Stromal cell of bone marrow (primary cell): ENCODE data around the gene ID2.

Source experiments
- DNase-seq: peaks from one replicate; pipeline ENCODE4 v3.0.0-alpha.2; 2012; ENCODE audit warnings: low read depth

Gene ID2

DNA sequence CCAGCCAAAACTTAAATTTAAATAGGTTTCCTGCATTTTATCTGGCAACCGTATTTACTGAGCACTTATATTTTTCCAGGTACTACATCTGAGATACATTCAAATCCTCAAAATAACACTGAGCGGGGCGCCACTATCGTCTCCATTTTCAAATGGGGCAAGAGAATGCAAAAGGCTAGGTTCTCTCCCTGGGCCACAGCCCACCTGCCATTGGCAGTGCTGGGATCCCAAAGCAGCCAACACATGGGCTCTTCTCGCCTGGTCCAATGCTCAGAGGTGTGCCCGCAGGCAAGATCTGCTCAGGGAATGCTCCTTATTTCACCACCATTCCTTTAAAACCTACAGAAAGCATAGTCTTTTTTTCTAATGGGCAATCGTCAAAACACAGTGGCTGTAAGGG lies 11.3 kb upstream of the ID2 start:
- no peak for DNase-seq

DNA sequence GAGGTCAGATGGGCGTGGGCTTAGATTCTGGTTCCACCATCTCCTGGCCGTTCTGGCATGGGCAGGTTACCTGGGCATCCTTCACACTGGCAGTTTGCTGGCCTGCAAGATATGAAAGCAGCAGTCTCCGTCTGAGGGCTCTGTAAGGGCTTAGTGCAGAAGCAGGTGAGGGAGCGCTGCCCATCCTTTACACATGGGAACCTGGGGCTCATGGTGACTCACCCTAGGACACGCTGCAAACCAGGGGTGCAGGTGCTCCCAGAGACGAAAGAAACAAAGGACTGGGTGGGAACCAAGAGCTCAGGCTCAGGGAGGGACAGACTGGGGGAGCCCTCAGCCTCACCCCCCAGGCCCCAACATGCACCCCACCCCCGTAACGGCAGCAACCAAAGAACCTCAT lies 10.7 kb upstream of the ID2 start:
- DNase-seq: no peak

DNA sequence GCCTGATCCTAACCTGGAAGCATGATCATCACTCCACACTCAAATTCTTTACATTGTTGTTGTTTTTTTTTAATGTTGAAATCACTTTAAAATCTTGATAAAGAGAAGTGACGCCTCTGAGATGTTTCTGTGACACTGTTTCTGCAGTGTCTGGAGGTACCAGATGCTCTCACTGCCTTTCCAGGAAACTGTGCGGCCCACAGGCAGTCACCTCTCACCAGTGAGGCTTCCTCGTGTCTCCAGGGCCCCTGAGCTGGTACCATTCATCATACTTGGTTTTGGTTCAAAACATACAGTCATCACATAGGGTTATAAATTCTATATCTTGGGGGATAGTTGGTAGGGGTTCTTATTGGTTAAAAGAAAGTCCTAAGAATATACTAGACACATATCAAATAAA lies 10.1 kb upstream of the ID2 start:
- no peak for DNase-seq

DNA sequence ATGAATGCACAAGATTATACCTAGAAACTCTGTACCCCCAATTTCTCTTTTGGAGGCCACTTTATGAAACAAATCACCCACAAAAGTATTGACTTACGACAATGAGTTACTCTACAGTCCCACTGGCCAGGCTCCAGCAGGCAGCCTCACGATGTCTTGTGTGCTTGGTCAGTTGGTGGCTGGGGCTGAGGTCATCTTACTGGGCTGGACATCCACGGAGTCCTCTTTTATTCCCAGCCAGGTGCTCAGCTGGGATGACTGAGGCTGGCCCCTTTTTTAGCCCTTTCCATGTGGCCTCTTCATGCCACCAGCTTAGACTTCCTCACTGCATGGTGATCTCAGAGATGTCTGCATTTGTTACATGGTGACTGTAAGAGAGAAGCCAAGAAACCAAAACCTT lies 8.9 kb upstream of the ID2 start:
- no peak for DNase-seq

DNA sequence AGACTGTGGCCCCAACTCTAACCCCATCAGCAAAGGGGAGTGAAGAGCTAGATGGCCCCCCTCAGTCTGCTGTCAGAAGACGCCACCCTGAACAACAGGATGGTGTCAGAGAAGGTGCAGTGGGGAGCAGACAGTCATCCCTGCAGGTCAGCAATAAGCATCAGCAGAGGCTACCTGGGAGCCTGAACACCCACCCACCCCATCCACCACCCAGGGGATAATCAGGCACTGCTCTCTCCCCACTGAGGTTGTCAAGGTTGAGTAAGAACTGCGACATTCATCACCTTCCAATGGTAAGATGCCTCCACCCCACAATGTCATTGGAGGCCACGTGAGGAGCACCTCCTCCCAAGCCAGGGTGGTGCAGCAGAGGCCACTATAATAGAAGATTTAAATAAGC lies 8.5 kb upstream of the ID2 start:
- DNase-seq: no peak

DNA sequence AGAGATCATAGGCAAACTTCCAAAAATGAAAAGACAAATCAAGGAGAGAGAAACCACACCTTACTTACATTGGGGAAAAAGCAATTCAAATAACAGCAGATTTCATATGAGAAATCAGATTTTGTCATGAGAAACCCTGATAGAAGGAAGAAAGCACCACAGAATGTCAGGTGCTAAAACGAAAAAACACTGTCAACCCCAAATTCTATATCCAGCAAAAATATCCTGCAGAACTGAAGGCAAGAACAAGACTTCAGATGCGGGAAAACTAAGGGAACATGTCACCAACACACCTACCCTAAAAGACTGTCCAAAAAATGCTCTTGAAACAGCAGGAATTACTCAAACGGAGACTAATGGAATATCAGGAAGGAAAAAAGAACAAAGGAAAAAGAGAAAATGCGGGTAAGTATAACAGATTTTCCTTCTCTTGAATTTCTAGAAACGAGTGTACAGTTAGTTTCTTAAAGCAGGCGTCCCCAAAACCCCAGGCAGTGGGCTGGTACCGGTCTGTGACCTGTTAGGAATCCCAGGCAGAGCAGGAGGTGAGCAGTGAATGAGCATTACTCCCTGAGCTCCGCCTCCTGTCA lies 7.3 kb upstream of the ID2 start:
- DNase-seq: no peak

DNA sequence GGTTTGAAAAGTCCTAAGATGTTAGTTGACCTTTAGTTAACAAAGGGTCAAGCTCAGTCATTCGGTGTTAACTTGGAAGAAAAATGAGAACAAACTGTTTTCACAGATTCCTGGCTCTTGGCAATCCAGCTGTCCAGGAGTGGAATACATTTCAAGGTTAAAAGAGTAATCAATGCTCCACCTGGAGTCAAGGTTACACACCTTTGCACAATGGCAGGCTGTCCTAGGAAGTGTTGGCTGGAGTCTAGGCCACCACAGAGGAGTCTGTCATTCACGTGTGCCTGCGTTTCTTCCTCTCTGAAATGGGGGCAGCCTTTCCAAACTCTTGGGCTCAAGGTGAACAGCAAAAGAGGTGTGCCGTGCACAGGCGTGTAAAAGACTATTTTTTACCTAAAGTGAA lies 6.3 kb upstream of the ID2 start:
- no peak for DNase-seq

DNA sequence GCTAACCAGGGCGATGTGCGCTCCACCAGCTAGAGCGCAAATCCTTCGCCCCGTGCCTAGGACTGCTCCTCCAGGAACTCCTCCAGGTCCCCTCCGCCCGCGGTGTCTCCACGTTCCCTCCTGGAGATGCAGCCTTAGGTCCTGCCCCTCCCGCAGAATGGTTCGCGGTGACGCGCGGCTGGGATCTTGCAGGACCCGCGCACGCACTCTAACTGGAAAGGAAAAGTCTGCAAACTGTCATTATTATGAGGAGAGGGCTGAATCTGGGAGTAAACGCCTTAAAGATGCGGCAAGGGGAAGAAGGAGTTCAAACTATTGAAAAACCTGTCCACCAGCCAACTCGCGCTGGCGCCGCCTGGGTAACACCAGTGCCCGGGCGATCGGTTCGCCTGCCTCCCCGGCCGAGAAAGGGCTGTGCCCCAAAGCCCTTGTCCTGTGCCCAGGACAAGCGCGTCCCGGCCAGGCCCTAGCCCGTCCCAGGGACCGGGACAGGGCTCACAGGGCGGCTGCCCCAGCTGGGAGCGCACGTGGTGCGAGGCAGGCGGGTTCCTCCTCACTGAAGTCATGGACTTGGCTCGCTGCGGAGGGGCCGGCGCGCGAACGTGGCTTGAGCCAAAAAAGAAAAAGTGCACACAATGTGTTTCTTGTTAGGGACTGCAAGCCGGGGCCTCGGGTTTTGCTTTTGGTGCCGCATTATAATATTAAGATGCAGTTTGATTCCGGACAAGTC lies 5.5 kb upstream of the ID2 start:
- peak; percentile 82 for DNase-seq

DNA sequence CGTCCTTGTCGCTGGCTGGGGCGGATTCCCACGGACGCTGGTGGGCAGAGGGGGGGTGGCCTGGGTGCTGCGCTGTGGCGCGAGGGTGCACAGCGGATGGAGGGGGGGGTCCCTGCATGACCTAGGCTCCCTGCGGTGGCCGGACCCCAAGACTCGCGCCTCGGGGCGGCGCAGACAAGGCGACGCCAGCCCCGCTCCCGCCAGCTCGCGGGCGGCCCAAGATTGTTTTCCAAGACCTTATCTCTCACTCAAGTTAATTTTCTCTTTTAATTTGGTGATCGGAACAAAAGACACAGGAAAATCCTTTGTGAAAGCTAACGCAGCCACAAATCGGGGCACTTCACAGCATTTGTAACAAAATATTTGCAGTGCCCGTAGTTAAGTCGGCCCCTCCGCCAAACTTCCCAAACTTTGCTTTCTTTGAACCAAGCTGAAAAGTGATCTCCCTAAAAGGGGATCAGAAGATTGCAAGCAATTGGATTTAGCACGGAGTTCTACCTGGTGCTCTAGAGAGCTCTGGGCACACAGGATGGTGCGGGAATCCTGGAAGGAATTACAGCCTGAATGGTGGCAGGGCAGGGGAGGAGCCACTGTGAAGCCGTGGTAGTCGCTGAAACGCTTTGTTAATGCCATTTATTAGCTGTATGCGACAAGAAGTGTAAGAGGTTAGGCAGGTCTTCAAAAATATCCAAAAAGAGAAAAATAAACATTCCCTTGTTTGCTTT lies 4.8 kb upstream of the ID2 start:
- DNase-seq: no peak

DNA sequence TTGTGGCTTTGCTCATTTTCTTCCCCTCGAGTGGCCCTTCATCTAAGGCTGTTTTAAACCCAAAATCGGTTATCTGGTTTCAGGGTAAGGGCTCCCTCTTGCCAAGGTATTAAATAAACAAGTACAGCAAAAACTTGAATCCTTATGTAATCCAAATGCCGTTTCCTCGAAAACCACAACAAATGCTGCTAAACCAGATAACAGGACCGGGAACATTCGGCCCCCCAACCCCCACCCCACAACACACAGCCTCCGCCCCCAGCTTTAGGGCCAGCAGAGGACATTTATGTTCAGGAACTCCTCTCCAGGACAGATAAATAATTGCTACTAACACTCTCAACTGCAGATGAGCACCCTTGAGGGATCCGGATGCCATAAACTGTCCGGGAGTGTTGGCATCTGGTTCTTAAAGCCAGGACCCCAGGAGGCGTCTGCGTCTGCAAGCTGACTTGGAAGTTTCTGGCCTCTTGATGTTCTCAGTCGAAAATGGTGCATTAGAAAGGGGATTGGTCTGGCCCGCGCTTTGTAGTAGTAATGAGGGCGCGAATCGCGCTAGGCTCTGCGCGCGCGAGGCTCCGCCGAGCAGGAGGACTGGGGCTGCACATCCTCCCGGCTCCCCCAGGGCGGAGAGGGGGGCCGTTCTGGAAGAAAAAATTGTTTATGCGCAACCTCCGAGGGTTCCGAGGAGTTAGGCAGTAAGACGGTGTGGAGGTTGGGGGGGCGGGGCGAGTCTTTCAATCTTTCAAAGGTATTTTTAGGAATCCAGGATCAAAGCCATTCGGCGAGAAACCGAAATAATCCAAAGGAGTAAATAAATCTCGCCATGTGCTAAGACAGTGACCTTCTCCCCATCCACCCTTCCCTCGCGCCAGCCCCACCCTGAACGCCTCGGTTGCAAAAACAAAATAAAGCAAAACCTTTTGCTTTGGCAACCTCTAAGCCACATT lies 3.9 kb upstream of the ID2 start:
- no peak for DNase-seq

DNA sequence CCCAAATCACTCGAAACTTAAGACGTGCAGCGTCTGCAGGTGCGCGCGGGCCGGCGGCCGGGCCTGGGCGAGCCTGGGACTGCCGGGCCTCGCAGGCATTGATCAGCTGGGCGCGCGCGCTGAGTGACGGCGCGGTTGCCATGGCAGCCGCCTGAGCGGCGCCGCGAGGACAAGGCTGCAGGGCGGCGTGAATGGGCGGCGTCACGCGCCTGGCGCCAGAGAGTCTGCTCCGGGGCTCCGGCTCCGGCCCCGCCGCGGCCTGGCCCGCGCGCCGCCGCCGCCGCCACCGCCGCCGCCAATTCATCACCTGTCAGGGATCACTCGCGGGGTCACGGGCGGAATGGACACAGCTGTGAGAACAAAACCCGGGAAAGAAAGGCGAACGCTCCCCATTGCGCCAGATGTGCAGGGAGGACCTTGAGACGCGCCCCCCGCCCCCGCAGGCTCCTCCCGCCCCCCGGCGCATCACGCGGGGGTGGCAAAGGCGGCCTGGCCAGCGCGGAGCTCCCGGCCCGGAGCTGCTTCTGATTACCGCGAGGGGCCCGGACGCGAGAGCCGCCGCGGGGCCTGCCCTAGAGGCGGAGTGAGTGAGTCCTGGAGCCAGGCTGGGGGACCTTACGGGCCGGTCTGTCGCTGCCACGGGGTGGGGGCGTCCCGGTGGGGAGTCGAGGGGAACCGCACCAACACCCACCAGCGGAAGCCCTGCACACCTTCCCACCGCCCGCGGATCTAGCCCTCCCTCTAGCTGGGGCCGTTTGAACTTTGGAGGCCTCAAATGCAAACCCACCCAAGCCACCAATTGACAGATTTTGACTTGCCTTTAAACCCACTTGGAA lies 2.9 kb upstream of the ID2 start:
- peak; percentile 91 for DNase-seq

DNA sequence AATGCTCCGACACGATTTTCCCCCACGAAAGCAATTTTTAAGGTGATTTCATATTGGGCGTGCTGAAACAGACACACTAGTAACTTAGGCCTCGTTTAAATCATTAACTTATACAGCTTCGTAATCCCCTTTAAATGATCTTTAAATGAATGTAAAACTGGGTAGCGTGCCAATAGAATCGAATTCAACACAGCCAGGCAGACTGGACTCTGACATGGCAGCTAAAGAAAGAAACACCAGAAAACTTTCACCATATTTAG lies 2.4 kb upstream of the ID2 start:
- DNase-seq: no peak

DNA sequence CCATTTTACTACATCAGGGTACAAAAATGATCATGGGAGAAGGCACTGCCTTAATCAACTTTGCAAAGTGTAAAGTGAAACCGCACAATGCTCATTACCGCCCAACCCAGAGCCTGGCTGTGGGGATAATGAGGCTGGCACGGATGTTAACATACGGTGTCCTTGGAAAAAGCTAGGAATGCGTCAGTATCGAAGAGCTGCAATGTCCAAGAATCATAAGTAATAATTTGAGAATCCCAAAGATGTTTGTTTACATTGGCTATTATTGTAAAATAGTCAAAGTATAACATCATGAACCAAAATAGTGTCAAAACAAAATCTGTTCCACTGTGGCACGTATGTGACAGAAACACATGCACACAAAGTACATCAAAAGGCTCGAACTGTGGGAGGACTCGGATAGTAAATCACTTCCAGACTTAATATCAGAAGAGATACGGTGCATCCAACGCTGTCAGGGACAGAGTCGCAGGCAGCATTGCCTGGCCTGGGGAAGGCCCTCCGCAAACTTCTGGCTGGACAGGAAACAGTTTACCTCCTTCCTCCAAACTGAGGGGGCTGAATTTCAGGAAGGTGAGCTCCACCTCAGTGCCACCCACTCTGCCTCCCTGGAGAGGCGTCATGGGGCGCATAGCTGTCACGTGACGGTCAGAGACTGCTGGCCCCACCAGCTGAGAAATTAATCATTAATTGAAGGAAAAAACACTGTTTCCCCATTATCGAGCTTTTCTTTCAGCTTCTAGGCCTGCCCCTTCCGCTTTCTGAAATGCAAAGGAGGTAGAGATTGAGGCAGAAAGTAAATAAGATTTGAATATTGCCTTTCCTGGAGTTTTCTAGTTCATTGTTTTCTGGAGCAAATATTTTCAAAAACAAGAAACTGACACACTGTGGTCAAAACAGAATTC lies 1.8 kb upstream of the ID2 start:
- no peak for DNase-seq

DNA sequence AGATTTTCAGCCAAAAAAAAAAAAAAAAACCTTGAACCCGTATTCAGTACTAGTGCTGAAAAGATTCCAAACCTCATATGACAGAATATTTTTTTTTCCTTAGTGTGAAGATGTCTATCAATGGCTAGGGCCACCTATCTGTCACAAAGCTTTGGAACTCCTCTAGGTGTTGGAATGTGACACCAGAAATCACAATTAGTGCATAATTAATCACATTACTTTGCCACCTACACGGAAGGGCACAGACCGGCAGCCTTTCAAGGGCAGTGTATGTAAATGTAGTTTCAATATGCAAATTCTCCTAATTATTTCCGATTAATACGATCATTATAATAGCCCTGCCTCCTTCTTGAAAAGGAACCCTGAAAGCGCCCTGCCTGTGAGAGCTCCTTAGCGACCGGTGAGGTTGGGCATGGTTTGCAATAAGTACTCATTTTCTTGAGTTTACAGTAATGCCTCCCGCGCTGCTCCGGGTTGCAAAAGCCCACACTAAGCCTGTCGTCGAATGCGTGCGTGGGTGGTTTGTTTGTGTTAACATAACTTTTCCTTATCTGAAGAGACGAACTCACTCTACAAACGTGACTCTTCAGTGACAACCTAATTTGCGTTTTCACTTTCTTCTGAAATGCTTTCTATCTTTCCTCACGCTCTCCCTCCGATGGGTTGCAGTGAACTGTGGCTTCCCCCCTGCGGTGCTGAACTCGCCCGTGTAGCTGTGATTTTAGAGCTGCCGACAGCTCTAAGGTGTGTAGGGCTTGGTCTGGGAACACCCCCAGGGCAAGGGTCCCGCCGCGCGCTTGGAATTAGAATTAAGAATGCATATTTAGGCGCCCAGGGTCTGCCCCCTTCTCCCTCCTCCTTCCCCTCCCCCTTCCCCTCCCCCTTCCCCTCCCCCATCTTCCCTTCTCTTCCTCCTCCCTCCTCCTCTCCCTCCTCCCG lies 765 bp upstream of the ID2 start:
- peak; percentile 65 for DNase-seq

DNA sequence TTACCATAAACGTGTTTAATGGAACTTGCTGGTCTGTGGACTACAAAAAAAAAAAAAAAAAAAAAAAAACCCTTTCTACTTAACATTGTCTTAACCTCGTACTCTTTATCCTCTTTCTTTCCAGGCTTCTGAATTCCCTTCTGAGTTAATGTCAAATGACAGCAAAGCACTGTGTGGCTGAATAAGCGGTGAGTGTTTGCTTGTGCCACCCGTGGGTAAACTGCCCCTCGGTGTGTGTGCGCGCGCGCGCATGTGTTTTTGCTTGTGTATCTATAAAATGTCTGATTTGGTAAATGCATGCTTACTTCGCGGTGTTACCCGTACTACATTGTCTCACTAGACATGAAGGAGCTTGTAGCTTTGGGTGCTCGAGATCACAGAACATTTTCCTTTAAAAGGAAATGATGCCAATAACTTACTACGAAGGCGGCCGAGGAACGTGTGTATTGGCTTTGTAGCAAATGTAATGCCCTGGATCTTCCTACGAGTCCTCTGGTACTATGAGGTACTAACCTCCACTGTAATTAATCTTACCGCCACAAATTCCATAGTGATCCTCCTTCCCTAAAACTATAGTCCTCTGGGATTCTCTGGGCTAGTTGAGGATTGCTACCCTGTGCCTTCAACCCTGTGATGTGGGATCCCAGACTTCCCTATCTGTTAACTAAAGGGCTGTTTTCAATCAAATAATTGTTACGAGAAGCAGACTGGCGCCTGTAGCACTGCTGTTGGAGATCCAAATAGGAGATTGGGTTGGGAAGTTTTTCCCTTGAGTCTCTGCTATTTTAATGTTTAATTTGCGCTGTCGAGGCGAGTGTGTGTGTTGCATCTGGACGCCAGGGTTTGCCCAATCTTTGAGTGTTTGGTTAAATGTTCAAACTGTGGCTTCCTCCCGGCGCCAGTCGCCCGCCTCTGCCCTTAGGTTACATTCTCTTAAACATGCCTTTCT lies 1.1 kb downstream of the ID2 start:
- DNase-seq: no peak

DNA sequence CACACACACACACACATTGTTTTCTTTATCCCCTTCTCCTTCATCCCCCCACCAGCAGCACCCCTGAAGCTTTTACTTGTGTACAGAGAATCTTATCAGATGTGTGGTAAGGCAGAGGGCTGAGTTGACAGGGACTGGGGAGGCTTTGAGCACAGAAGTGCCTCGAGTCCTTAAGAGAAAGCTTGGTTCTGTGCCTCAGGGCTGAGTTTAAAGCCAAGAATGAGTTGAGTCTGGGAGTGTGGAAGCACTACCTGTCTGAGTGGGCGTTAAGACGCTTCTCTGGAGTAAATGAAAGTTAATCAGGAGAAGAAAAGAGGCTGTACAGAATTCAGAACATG lies 2.7 kb downstream of the ID2 start:
- DNase-seq: no peak

DNA sequence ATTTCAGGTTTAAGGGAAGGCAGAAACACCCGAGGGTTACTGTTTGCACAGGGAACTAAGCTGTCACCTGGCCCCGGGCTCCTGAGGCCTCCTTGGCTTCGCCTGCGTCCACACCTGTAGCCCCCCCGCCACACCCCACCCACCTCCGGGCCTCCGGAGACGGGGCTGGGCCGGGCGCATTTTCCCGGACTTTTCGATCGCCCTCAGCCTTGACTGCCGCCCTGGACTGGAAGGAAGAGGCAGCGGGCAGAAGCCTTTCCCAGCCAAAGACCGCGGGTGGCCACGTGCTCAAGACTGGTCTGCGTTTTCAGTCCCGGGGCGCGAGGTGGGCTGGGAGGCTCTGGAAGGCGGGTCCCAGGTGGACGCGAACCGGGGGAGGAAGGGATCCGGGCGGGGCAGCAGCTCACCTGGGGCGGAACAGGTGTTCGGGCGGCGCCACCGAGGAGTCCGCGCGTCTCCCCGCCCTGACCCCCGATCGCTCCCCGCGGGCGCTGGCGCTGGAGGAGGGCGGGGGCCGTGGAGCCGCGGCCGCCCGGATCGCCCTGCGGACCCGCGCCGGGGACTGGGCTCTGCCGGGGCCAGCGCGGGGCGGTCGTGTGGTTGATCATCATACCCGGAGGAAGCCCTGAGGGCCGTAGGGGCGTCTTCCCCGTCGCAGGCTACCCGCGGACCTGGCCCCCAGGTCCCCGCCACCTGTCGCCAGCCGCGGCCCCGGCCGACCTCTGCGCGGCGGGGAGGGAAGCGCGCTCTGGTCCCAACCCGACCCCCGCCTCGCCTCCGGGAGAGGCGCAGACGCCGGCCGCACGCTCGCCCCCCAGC lies 3.2 kb downstream of the ID2 start:
- DNase-seq: no peak
